GM19035 (cell line): Measurements from ENCODE around the gene THBS4.
A peak's percentile ranks its signal among the peaks of the same experiment; 100 is the strongest.

Experiments used
- ATAC-seq: cut with Tn5 transposase; IDR thresholded peaks from one replicate; pipeline ENCODE4 v1.9.1; 2021; ENCODE audit not compliant: unreplicated experiment

Gene THBS4

DNA sequence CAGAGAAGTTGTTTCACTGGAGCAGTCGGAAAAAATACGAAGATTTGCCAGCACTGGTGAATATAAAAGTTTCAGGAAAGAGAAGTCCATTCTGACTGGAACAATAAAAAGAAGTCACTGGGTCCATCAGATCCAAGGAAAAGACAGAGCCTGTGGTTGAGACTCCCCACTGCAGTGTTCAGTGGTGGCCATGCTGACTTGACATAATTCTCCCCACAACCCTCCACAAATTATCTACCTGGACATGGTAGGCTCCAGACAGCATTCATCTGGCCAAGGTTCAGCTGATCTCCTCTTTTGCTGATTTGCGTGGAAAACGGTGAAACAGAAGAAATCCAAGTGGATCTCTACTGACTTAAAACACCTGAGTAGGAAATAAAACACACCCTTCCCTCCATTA lies 8.0 kb downstream of the THBS4 start:
- ATAC-seq: no peak

DNA sequence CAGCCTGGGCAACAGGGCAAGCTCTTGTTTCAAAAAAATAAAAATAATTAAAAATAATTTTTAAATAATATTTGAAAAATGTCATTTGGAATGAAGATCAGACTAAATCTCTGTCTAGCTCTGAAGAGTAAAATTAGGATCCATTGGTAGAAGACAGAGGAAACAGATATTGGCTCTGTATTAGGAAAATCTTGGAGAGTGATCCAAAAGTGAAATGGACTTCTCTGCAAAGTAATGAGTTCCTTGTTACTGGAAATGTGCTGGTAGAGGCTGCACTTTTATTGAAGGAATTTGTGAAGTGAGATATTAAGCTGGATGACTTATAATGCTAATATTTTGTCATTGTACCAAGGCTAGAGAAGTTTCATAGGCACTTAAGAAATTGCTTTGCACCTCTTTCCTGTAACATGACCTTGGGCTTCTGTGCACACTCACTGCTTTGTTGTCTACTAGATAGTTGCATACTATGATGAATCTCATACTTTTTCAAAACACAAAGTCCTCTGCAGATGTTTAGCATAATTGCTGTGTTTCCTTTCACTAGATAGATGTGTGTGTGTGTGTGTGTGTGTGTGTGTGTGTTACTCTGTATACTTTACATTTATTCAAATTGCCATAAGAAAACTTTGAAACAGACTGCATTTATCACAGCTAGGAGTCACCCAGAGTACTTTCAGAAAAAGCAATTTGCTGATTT lies 13.1 kb downstream of the THBS4 start:
- ATAC-seq: no peak

DNA sequence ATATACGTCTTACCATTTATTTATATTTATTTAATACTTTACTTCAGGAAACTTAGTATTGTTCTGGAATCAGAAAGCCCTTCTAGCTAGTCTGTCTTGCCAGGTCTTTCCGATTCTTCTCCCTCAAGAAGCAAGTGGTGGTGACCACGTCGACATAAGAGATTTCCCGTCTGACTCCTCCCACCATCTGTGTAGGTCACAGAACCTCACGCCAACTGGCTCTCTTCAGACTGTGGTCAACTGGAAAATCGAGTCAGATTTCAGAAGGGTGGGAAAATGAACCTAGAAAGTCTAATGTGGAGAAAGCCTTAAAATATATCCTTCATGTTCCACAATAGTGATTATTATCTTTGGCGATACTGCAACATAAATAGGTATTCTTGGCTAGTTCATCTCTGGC lies 17.3 kb downstream of the THBS4 start:
- ATAC-seq: no peak

DNA sequence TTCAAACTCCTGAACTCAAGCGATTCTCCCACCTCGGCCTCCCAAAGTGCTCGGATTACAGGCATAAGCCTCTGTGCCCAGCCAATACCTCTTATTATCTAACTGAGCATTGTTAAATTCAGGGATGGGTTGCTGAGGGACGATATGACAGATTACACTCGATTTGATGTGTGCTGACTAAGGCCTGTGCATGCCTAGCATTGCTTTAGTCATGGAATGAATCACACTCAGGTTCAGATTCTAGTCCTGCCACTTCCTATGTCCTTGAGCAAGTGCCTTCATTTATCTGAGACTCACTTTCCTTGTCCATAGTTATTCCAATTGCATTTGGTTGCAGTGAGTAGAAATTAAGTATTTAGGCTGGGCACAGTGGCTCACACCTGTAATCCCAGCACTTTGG lies 19.5 kb downstream of the THBS4 start:
- no peak for ATAC-seq

DNA sequence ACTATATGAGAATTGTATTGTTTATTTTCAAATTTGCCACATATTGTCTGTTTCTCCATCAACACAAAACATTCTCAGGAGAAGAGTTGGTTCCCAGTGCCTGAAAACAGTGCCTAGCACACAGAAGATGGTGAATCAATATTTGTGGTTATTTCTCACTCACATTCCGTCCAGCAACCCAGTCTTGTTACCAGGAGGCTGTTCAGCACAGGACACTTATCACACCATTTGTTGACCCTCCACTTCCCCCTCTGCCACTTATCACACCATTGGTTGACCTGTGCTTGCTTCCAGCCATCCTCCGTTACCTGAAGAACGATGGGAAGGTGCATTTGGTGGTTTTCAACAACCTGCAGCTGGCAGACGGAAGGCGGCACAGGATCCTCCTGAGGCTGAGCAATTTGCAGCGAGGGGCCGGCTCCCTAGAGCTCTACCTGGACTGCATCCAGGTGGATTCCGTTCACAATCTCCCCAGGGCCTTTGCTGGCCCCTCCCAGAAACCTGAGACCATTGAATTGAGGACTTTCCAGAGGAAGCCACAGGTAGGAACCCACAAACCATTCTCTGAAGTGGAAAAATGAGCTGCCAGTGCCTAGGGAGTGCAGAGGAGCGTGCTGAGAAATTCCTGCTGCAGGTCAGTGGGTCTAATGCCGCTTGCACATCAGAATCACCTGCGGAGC lies 20.5 kb downstream of the THBS4 start:
- no peak for ATAC-seq

DNA sequence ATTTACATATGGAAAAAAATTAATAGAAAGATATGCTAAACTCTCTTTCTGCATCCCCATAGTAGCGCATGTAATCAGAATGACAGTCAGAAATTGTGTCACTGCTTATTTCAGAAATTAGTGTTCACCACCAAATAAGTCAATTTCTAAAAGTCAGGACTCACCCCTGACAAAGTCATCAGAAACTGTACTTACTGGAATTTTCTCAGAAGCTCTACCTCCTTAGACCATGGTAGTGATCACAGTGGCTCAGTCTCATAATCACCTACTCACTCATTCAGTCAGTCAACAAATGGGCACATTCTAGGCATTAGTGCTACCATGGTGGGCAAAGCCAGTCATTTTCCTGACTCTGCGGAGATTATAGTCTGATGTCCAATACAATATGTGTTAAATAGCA lies 22.0 kb downstream of the THBS4 start:
- ATAC-seq: no peak

DNA sequence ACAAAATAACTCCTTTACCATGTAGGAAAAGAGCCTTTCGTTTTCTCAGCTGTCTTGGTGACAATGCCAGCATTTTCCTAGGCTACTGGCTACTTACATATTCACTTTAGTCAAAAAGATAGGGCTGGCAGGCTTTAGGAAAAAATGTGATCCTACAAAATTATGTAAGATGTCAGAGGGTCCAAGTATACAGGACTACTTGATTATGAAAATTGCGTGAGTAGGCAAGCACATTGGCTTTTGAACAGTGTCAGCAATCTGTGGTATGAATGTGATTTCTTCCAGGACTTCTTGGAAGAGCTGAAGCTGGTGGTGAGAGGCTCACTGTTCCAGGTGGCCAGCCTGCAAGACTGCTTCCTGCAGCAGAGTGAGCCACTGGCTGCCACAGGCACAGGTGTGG lies 22.8 kb downstream of the THBS4 start:
- no peak for ATAC-seq

DNA sequence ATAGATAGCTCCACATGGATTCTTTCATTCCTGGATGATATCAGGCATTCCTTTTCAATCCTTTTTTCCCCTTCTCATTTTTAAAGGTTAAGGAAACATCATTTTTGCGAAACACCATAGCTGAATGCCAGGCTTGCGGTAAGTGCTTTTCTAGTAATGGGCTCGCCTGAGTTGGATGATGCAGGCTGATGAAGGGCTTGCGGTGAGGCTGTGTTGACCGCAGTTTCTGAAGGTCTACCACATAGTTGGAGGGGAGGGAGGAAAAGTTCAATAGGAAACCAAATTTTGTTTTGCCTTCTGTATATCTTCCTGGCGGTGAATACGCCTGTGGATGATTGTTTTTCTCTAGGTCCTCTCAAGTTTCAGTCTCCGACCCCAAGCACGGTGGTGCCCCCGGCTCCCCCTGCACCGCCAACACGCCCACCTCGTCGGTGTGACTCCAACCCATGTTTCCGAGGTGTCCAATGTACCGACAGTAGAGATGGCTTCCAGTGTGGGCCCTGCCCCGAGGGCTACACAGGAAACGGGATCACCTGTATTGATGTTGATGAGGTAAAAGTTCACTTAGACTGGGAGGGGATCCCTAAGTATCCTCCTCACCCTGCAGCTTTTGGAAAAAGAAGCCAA lies 24.3 kb downstream of the THBS4 start:
- ATAC-seq: no peak

DNA sequence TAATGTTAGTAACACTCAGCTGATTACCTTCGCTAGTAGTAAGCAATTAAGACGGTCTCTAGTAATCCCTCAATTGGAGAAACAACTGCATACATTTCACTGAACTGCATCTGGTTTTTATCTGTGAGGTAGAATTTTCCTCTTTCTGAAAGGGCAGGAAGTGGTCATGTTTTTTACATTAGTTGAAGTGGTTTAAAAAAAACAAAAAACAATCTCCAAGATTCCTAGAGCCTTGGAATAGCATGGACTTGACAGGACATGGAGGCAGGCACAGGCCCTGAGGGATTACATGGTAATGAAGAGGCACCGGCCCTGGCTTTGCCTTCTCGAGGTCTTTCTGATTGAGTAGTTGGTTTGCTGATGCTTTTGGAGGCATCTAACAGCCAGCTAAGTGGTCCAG lies 25.8 kb downstream of the THBS4 start:
- no peak for ATAC-seq

DNA sequence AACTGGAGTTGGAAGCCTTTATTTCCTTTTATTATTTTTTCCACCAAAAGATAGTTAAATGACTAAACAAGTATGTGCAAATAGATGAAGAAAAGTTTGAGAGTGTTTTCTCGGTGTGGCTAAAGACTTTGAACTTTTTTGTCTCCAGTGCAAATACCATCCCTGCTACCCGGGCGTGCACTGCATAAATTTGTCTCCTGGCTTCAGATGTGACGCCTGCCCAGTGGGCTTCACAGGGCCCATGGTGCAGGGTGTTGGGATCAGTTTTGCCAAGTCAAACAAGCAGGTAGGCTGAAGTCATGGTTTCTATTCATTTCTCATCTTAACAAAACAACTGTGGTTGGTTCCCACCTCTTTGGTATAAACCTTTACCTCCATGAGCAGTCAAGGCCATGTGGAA lies 26.4 kb downstream of the THBS4 start:
- no peak for ATAC-seq

DNA sequence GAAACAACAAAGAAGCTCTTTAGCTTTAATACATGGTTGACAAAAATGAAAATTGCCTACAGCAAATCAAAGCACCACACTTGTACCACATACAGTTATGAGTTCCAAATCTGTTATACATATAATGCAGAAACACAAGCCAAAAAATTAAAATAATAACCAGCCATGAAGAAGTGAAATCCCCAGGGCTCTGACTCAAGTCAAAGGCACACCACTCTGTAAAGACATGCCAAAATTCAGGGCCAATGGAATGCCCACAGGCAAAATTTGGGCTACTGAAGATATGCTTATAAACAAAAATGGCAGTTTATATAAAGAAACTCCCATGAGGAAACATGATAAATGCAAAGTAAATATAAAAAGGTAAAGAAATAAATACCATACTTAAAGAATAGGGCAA lies 29.0 kb downstream of the THBS4 start:
- no peak for ATAC-seq

DNA sequence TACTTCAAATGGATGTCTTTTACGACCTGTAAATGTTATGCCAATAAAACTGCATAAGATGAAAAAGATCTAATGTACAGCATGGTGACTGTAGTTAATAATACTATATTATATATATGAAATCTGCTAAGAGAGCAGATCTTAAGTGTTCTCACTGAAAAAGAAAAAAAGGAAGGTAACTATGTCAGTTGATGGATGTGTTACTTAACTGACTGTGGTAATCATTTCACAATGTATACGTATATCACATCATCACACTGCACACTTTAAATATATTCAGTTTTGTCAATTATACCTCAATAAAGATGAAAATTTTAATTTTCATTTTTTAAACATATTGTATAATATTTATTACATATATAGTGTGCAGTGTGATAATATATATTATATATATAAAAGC lies 31.9 kb downstream of the THBS4 start:
- no peak for ATAC-seq

DNA sequence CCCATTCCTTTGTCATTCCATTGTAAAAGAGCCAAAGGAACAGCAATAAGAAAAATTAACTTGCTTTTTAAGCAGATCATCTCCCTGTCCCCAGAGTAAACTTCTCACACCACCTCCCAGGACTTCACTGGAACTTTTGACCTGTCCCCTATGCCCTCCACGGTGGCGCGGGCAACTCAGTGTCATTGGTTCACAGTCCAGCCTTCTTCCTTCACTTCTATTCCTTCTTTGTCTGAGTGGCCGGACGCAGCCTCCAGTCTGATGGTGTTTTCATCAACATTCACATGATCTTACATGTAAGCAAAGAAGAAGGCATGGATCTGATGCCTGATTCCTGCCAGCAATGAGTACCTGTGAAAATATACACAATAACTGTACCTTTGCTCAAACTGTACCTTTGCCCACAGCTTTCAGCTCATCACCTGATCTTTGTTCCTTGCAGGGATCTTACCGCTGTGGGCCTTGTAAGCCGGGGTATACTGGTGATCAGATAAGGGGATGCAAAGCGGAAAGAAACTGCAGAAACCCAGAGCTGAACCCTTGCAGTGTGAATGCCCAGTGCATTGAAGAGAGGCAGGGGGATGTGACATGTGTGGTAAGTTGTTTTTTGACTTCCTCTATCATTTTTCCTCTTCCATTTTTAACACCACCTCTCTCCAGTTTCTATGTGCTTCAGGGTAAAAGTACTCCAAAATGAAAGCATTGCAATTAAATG lies 32.5 kb downstream of the THBS4 start:
- ATAC-seq: no peak

DNA sequence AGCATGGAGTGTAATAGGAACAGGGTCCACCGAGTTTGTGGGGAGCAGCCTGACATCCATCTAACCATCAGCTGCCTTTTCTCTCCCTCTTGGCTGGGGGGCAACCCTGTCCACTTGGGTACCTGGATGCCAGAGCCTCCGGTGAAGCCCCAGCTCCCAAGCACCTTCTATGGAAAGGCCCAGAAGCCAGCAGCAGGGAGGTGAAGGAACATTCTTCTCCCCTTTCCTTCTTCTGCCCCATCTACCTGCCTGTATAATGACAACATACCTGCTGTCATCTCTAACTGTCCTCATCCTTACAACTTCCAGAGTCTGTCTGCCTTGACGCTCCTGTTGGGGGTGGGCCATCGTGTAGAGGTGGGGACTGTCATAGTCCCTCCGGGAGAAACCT lies 33.1 kb downstream of the THBS4 start:
- ATAC-seq: no peak

DNA sequence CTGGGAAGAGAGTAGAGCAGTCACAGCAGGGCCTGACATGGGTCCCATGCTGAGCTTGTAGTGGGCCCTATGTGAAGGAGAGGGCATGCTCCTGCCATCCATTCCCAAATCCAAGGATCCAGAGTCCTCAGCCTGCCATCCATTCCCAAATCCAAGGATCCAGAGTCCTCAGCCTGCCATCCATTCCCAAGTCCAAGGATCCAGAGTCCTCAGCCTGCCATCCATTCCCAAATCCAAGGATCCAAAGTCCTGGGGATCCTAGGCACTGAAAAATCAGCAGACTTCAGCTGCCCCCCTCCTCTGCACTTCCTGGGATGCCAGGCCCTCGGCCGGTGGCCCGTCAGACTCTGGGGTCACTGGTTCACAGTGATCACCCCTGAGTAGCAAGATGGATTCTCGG lies 33.6 kb downstream of the THBS4 start:
- ATAC-seq: no peak

DNA sequence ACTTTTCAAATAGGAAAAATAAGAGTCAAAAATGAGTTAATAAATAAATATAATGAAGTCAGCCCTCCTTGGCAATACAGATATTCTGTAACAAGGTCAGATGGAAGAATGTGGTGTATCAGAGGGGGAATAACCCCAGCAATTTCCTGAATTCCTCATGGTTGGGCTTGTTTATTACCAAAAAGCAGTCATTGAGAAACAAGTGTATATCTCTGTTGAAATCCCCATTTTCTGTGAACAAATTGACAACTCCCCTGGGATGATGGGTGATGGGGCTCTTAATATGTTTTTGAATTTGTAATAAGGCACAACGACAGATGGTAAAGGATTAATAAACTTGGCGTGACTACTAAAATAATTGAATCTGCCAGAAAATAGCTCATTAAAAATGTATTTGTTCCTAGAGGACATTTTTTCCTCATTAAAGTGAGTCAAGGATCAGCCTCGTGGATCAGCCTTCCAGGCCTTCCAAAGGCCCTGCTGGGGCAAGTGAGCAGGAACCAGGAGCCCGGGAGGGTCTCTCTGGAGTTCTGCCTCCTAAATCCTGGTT lies 34.2 kb downstream of the THBS4 start:
- no peak for ATAC-seq

DNA sequence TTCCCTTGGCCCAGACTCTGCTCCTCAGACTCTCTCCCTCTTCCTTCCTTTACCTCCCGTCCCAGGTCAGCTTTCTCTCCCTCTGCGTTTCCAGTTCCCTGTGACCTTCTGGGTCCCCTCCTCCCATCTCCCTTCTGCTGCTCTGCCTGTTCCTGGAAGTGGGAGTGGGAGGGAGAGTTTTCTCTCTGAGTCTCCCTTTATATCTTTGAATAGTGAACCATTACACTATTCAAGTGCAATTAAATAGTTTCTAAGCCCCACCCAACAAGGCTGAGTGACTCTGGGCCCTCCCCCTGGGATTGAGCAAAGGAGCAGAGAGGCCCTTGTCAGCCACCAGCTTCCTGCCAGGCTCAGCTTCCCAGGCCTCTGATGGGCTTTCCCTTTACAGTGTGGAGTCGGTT lies 34.8 kb downstream of the THBS4 start:
- no peak for ATAC-seq

DNA sequence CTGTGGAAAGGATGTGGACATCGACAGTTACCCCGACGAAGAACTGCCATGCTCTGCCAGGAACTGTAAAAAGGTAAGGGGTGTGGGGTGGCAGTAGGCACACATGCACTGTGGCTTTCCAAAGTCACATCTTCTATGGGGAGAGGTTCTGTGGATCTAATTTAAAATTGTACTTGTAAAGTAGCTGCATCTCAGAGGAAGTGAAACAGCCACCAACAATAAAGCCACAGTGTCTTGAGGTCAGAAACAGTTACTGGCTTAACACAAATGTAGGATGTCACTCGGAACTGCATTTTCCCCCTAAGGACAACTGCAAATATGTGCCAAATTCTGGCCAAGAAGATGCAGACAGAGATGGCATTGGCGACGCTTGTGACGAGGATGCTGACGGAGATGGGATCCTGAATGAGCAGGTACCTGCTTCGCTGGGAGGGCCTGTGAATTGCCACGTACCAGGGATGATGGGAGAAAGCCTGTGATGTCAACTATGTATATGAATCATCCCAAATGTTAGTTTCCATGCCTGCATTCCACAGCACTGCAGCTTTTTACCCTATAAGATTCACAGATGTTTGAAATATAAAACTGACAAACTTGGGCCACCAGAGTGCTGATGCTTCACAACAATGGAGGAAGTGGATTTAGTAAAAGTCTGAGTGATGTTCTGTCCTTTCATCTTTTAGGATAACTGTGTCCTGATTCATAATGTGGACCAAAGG lies 35.3 kb downstream of the THBS4 start:
- ATAC-seq: peak; percentile 49

DNA sequence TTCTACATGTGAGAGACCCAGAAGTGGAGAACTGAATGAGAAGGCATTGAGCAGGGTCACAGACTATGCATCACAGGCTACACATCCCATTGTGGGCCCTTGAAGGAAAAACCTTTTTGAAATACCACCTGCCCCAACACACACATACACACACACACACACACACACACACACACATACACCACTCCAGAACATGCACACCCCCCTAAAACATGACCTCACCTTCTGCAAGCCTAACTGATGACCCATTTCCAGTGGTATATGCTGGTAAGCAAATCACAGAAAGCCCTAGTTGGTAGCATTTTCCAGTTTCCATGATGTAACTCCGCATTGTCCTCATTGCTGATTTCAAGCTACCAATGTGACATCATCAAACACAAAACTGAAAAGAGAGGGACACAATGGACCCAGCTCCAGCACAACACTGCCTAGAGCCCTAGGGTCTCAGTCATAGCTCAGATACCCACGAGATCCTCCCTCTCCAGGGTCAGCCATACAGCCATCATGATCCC lies 36.4 kb downstream of the THBS4 start:
- ATAC-seq: no peak

DNA sequence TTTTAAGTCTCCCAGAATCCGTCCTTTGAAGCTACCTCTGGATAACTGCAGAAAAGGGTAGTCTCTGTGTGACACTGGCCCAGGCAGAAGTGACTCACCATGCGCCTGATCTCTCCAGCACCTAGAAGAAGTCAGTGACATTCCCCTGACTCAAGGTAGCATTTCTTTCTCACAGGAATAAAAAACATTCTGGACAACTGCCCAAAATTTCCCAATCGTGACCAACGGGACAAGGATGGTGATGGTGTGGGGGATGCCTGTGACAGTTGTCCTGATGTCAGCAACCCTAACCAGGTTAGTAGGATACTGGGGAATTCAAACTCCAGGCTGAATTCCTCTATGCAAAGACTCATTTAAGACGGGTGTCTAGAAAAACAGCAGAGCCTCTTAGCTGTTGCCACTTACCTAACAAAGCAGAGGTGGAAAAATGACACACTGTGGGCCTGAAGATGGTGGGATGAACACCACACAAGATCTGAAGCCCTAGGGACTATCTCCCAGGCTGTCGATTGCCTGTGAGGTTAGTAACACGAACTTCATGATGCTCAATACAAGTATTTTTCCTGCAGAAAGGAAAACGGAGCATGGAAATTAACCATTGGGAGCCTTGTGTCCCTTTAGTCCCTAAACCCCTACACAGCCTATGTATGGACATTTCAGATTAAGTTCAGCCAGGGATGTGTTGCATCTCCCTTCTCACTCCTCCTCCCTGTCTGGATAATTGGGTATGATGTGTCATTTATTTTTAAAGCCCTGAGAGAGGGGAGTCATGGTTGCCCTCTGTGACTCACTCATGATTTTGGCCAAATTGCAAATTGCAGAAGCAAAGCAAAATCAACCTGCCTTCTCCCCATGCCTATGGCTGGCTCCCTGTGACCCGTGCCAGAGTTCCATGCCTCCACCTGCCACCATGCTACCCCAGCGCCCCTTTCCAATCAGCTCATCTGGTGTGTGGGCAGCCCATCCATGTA lies 37.2 kb downstream of the THBS4 start:
- no peak for ATAC-seq
